Astrocyte (in vitro differentiated cells and primary cell): ENCODE data around the gene RAPGEF6.

Experiments used
- CTCF ChIP-seq: IDR thresholded peaks from 2 replicates; pipeline ENCODE4 v1.5.1; 2011; ENCODE audit warnings: low read depth, mild to moderate bottlenecking, inconsistent platforms, low read length, moderate library complexity; ENCODE audit not compliant: insufficient read depth
- EZH2 ChIP-seq: IDR thresholded peaks from 2 replicates; pipeline ENCODE4 v1.6.1; 2012; ENCODE audit warnings: mild to moderate bottlenecking, low read length, inconsistent platforms; ENCODE audit not compliant: insufficient read depth

DNA sequence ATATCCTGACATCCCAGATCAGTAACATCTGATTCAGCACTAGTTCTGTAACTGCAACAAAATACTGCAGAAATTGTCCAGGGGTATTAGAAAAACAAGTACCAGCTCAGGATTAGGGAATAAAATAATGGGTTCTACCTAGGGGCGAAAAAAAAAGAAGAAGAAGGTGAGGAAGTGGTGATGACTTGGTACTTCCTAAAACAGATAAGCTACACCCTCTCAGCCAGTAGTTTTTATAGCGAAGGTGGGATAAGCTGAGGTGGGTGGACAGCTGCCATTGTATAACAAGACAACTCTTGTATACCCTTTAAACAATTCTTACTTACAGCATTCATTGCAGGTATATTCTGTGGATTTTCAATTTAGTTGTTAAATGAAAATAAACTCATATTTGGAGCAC is 19.1 kb downstream of the RAPGEF6 start:
- TF ChIP-seq CTCF (no peak), EZH2 (no peak)
